ENCODE measurements around the gene TATDN2.
"Not testable (repeated sequence)": the region's sequence is repeated elsewhere in the genome, so short reads cannot be mapped to it uniquely, and the experiment has no call there.

Gene TATDN2

GRCh38 chr3:10272476-10272875 lies 24.2 kb downstream of the TATDN2 start:
- DNase-seq, result not testable (repeated sequence)

GRCh38 chr3:10272977-10273376 lies 24.7 kb downstream of the TATDN2 start:
- DNase-seq, result no peak

GRCh38 chr3:10273702-10274305 lies 25.5 kb downstream of the TATDN2 start:
- DNase-seq, result no peak

DNA sequence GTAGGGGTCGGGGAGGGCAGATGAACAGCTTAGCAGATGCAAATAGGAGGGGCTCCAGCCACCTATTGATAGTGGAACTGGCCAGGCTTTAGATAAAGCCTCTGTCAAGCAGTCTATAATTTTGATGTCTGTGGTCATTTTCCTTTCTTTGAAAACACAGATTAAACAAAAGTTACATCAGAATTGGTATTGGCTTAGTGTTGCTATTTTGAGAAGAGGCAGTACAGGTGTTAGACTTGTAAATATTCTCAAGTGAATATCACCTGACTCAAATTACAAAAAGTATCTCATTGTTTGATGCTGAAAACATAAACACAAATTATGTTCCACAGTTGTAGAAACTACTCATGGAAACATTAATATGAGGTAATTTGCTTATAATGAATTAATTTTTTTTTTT lies 26.3 kb downstream of the TATDN2 start:
- DNase-seq, result no peak

DNA sequence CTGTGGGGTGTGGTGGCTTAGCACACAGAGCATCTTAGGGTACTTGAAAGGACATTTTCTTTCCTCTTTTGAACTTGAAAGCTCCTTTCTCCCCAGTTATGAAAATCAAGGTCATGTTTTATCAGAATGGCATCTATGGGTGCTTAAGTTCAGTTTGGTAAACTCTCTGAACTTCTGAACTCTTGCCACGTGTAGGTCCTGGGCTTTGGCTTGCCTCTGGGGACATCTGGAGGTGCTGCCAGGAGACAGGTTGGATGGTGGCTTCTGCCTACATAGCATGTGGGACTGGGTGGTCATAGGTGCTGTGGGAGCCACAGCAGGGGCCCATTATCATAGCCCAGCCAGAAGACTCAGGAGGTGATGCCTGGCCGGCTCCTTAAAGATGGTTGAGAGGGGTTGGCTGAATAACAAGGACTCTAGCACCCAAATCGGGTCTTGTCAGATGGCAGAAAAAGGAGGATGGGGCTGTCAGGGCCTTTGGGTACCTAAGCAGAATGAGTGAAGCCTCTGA lies 28.9 kb downstream of the TATDN2 start:
- no peak for DNase-seq

DNA sequence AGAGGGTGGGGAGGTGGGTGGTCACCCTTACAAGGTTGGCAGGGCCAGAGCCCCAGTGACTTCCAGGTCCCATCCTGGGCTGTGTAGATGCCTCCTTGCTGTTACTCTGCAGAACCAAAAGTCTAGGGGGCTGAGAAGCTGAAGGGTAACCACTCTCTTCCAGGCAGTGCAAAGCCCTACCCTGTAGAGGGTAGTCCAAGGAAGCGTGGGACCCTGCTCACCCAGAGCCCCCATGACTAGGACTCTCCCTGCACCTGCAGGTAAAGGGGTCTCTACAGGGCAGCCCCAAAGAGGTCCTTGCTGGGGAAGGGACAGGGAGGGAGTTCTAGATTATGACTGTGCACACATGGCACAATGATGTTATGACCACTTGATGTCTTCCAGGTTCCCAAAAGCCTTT lies 30.2 kb downstream of the TATDN2 start:
- no peak for DNase-seq

- no peak for DNase-seq
Observed at GRCh38 chr3:10279384-10280176, 31.3 kb downstream of the TATDN2 start.

DNA sequence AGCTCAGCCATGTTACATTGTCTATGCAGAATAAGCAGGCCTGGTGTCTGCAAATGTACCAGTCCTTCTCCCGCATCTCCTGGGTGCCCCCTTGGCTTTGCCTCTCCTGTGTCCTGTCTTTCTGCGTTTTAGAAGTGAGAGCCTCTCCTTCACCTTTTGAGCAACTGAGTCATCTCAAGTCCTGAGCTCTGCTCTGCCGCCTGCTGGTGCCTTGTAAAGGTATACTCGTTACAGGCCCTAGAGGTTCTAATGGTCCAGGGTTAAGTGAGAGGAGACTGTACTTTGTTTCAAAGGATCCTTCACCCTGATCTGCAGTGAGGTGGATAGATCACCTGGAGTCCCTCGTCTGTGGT lies 31.9 kb downstream of the TATDN2 start:
- no peak for DNase-seq

- DNase-seq, result no peak
Observed at GRCh38 chr3:10280571-10280970, 32.3 kb downstream of the TATDN2 start.

- no peak for DNase-seq
Observed at GRCh38 chr3:10281951-10282350, 33.7 kb downstream of the TATDN2 start.

DNA sequence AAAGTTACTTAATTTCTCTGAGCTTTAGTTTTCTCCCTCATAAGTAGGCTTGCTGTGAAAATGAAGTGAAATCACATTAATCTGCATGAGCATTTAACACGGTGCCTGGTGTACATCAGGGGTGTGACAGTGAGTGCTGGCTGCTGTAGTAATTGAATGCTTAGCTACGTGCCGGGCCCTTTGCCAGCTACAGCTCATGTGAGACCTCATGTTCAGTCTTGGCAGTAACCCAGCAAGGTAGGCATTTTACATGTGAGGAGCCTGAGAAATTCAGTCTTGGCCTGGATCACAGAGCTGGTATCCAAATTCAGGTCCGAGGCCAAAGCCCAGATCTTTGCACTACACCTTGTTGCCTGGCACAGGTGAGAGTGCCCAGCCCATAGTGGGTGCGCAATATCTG lies 35.4 kb downstream of the TATDN2 start:
- no peak for DNase-seq

DNA sequence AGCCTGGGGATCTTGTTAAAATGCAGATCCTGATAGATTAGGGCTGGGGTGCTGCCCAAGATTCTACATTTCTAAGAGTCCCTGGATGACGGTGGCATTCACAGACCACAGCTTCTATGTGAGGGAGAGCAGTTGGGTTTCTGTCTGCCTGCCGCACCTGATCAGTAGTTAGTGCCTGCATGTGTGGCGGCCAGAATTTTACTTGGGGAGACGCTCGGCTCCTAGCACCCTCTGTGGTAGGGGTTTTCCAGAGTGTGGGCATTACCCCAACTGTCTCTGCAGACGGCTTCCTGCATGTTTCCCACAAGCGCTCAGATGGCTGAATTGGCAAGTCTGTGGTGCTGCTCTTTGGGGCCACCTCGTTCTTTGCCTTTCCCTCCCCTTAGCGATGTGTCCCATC lies 36.2 kb downstream of the TATDN2 start:
- peak; percentile 76 for DNase-seq

DNA sequence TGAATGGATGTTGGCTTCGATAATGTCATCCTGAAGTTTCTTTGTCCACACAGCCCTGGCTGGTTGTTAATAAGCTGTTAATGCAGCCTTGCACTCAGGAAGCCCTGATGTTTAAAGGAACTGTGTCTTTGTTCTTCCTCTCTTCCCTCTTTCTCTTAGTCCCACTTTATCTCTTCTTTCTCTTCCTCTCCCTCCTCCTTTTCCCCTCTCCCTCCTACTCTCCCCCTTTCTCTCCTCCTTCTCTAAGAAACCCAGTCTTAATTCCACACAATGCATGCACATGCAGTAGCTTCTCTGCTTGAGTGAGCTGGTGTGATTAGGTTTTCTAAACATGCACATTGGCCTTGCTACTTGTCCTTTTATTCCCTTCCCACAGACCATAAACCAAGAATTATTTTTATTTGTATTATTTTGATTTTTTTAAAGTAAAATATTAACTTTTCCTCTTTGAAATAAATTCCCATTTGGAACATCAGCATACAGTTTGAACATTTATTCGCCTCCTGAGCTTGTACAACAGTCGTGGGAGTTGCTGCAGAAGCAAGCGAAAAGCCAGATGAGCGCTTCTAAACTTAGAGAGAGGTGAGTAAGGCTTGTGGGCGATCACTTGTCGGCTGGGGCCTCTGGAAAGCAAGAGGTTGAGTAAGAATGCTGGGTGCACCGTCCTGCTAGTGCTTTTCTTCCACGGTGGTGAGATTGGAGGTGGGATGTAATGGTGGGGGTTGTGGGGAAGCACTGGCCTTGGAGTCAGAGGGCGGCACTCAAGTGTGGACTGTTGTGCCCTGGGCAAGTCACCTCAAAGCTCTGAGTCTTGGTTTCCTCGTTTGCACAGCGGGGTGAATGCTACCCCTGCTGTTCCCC lies 37.2 kb downstream of the TATDN2 start:
- DNase-seq, result no peak

DNA sequence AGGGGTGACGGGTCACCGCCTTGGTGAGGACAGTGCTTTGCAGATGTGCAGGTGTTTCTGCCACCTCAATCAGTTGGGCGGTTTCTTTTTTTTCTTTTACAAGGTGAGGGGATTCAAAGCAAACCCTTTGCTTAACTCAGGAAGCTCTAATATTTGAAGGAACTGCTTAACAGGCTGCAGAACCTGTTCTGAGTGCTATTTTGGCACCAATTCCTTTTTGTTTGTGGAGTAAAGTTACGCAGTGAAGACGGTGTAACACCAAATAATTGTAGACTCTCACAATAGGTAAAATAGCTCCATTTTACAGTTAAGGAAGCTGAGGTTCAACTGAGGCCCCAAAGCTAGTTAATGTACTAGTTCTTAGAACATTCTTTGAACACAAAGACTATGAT lies 37.9 kb downstream of the TATDN2 start:
- no peak for DNase-seq

- peak; percentile 62 for DNase-seq
Observed at GRCh38 chr3:10286596-10287295, 38.5 kb downstream of the TATDN2 start.

GRCh38 chr3:10287936-10288574 lies 39.8 kb downstream of the TATDN2 start:
- DNase-seq, result no peak

GRCh38 chr3:10288575-10288960 lies 40.3 kb downstream of the TATDN2 start:
- no peak for DNase-seq

DNA sequence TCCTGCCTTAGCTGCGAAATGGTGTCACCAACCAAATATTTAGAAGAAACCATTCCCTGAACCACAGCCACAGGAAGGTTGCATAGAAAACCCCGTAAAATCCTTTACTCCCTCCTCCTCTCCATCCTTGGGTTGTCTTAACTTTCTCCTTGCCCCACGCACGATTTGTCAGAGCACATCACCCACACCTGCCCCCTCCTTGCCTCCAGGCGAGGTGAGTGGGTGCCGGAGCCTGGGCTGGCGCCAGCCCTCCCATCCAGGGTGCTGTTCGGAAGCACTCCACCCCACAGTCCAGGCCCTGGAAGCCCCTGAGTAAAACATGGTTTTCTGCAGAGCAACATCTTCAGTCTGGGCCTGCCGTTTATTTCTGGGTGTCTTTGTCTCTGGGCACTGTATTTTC lies 40.8 kb downstream of the TATDN2 start:
- no peak for DNase-seq

DNA sequence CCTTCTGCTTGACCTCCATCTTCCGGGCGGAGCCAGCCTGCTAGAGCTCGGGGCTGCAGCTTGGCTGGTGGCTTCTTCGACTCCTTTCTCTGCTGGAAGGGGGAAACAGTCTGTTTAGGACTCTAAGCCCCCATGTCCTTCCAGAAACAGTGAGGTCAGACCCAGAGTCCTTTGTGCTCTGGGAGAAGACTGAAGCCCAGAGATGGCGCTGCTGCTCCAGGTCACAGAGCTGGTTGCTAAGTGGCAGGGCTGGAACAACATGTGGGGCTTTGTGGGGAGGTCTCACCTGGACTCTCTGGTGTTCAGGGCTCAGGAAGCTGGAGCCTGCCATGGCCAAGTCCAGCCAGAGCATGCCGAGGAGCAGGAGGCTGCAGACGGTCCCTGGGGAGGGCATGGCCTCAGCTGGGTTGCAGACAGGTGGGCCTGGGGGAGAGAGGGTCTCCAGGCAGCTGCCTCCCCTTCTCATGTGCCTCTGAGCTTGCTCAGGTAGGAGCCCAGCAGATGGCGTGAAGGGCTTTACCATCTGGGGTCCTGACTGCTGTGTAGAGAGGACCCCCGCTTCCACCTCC lies 41.6 kb downstream of the TATDN2 start:
- no peak for DNase-seq

- DNase-seq, result no peak
Observed at GRCh38 chr3:10290481-10291176, 42.4 kb downstream of the TATDN2 start.

- no peak for DNase-seq
Observed at GRCh38 chr3:10291641-10292040, 43.4 kb downstream of the TATDN2 start.

Data from activated CD4-positive, alpha-beta T cell treated with anti-CD3 and anti-CD28 coated beads, Interleukin-2, amount 50 U/mL, for 16 hours (primary cell).